Spleen (tissue), 7 donors: ENCODE data around the gene TRIM8.
"Not testable (repeated sequence)": the region's sequence is repeated elsewhere in the genome, so short reads cannot be mapped to it uniquely, and the experiment has no call there.

Experiments used
- POLR2A ChIP-seq, 3 donors: fragments of 450-650 bp; IDR thresholded peaks; one replicate each; pipeline ENCODE4 v1.5.1; 2017; ENCODE audit warnings: antibody characterized with exemption in 3 of 3, mild to moderate bottlenecking in 1 of 3
- POLR2AphosphoS5 ChIP-seq, 3 donors: sonication (generic); formaldehyde crosslinking; IDR thresholded peaks; one replicate each; pipeline ENCODE4 v1.5.1; 2017; ENCODE audit warnings: antibody characterized with exemption in 3 of 3
- TF ChIP-seq, protein P1 (sequence below), 11 experiments: fragments of 200-600 bp in 7 of 11; fragments of 450-650 bp in 4 of 11; sonication (generic) in 4 of 11; IDR thresholded peaks in 8 of 11; conservative IDR thresholded peaks in 3 of 11; 1 replicate in 7 of 11; 2 replicates in 4 of 11; pipeline versions ENCODE4 v1.4.0 to v1.8.0; 2016 to 2021; ENCODE audit warnings: antibody characterized with exemption in 11 of 11, inconsistent platforms in 4 of 11, mild to moderate bottlenecking in 1 of 11
- donor health status: DM: no; HTN: no; CAD: no; lungs with moderate emphysema.
- donor health status: DM: no; HTN: no; CAD: no.
- donor health status: DM: no; HTN: no; CAD: no.

DNA sequence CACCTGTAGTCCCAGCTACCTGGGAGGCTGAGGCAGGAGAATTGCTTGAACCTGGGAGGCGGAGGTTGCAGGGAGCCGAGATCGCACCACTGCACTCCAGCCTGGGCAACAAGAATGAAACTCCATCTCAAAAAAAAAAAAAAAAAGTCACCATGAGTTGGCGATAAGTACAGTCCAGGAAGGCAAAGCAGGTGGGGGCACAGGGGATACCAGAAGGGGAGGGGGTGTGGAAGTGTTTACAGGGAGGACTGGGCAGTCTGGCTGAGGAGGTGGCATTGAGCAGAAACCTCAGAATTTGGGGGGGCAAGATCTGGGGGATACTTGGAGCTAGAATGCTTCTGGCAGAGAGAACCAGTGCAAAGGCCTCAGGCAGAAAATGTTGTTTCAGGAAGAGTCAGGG is 23.1 kb downstream of the TRIM8 start:
- TF ChIP-seq POLR2A, POLR2AphosphoS5 (IDR thresholded peaks at IDR 0.05): not testable (repeated sequence)
- TF ChIP-seq, protein P1, sequence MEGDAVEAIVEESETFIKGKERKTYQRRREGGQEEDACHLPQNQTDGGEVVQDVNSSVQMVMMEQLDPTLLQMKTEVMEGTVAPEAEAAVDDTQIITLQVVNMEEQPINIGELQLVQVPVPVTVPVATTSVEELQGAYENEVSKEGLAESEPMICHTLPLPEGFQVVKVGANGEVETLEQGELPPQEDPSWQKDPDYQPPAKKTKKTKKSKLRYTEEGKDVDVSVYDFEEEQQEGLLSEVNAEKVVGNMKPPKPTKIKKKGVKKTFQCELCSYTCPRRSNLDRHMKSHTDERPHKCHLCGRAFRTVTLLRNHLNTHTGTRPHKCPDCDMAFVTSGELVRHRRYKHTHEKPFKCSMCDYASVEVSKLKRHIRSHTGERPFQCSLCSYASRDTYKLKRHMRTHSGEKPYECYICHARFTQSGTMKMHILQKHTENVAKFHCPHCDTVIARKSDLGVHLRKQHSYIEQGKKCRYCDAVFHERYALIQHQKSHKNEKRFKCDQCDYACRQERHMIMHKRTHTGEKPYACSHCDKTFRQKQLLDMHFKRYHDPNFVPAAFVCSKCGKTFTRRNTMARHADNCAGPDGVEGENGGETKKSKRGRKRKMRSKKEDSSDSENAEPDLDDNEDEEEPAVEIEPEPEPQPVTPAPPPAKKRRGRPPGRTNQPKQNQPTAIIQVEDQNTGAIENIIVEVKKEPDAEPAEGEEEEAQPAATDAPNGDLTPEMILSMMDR (IDR thresholded peaks at IDR 0.05 in 8 of 11, conservative IDR thresholded peaks at IDR 0.05 in 3 of 11) = not testable (repeated sequence)
